ENCODE results near the gene POU5F1.
"Not testable (repeated sequence)": the region's sequence is repeated elsewhere in the genome, so short reads cannot be mapped to it uniquely, and the experiment has no call there.

DNA sequence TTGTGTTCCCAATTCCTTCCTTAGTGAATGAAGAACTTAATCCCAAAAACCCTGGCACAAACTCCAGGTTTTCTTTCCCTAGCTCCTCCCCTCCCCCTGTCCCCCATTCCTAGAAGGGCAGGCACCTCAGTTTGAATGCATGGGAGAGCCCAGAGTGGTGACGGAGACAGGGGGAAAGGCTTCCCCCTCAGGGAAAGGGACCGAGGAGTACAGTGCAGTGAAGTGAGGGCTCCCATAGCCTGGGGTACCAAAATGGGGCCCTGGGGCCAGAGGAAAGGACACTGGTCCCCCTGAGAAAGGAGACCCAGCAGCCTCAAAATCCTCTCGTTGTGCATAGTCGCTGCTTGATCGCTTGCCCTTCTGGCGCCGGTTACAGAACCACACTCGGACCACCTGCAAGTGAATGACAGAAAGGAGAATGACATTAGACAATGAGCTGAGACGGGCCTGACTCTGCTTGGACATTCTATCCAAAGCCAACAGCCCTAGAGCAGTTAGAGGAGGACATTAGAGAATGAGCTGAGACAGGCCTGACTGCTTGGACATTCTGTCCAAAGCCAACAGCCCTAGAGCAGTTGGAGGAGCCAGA, 5.9 kb downstream of the POU5F1 start:
- TF ChIP-seq, protein P1, sequence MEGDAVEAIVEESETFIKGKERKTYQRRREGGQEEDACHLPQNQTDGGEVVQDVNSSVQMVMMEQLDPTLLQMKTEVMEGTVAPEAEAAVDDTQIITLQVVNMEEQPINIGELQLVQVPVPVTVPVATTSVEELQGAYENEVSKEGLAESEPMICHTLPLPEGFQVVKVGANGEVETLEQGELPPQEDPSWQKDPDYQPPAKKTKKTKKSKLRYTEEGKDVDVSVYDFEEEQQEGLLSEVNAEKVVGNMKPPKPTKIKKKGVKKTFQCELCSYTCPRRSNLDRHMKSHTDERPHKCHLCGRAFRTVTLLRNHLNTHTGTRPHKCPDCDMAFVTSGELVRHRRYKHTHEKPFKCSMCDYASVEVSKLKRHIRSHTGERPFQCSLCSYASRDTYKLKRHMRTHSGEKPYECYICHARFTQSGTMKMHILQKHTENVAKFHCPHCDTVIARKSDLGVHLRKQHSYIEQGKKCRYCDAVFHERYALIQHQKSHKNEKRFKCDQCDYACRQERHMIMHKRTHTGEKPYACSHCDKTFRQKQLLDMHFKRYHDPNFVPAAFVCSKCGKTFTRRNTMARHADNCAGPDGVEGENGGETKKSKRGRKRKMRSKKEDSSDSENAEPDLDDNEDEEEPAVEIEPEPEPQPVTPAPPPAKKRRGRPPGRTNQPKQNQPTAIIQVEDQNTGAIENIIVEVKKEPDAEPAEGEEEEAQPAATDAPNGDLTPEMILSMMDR (IDR thresholded peaks at IDR 0.05) = not testable (repeated sequence)
- TF ChIP-seq POLR2A (IDR thresholded peaks at IDR 0.05) = not testable (repeated sequence)

Data from adrenal gland (tissue), 5 donors.